Endothelial cell of umbilical vein (primary cell): Measurements from ENCODE around the gene SRBD1. TPM values are rescaled to one million over a fixed set of nuclear protein-coding genes. Genes with fewer than 3 reads are reported as not detected.

Experiments
- BruUV-seq: library from RNA; stranded (reverse); fragments of 400-500 nt; replicated peaks from 2 replicates; lab custom pipeline; 2021; lab: Mats Ljungman, UMichigan
- CTCF ChIA-PET: fragments of 300-600, 350-600 bp; sonication (Branson Sonifier 250); formaldehyde crosslinking; loops from one replicate; lab custom pipeline; 2021; ENCODE audit warnings: antibody characterized with exemption, inconsistent platforms; lab: Charles Lee
- POLR2A ChIA-PET: fragments of 300-600, 350-600 bp; sonication (Branson Sonifier 250); formaldehyde crosslinking; loops from one replicate; lab custom pipeline; 2021; ENCODE audit warnings: antibody characterized with exemption, inconsistent platforms; lab: Charles Lee
- DNase-seq: peaks from one replicate; pipeline ENCODE4 v3.0.0-alpha.2; 2011; ENCODE audit warnings: low read depth, low spot score
- FAIRE-seq: peaks from 2 replicates; lab custom pipeline; 2011; peaks lifted over from hg19 to GRCh38; lab: Jason Lieb, UNC
- H2AFZ ChIP-seq: 2 replicates; pipeline ENCODE4 v1.6.0; 2012; ENCODE audit warnings: low read depth, low read length, control low read depth, inconsistent platforms
- H3K27ac ChIP-seq: 2 replicates; pipeline ENCODE4 v1.5.1; 2011; ENCODE audit warnings: low read depth, mild to moderate bottlenecking, control low read depth, low read length, moderate library complexity; ENCODE audit not compliant: insufficient read depth
- H3K27me3 ChIP-seq, 2 experiments: 2 replicates each; pipeline versions ENCODE4 v1.6.0 to v1.6.1; 2011; ENCODE audit warnings: low read length in 2 of 2, mixed read lengths in 1 of 2; ENCODE audit not compliant: control insufficient read depth in 2 of 2, insufficient read depth in 2 of 2
- H3K36me3 ChIP-seq, 2 experiments: 2 replicates in 1 of 2; 3 replicates in 1 of 2; pipeline ENCODE4 v1.5.1; 2011; ENCODE audit warnings: low read length in 2 of 2, mild to moderate bottlenecking in 1 of 2, moderate library complexity in 1 of 2; ENCODE audit not compliant: control insufficient read depth in 2 of 2, insufficient read depth in 2 of 2; ENCODE audit errors: extremely low read depth in 1 of 2
- H3K4me1 ChIP-seq: 3 replicates; pipeline ENCODE4 v1.5.1; 2011; ENCODE audit warnings: mild to moderate bottlenecking, low read length; ENCODE audit not compliant: control insufficient read depth, insufficient read depth; ENCODE audit errors: extremely low read depth
- H3K4me2 ChIP-seq: 2 replicates; pipeline ENCODE4 v1.6.1; 2011; ENCODE audit warnings: low read length, control low read depth, mixed read lengths; ENCODE audit not compliant: insufficient read depth
- H3K4me3 ChIP-seq, 3 experiments: fragments of 200-600 bp in 1 of 3; sonication (generic), shearing (Covaris generic) in 1 of 3; replicated peaks in 1 of 3; 2 replicates each; pipeline ENCODE4 v1.5.1; 2011 to 2016; ENCODE audit warnings: control low read depth in 3 of 3, low read length in 3 of 3, mild to moderate bottlenecking in 2 of 3, inconsistent platforms in 1 of 3, low read depth in 1 of 3, moderate library complexity in 1 of 3; ENCODE audit not compliant: insufficient read depth in 1 of 3
- H3K79me2 ChIP-seq: 2 replicates; pipeline ENCODE4 v1.6.0; 2012; ENCODE audit warnings: low read length, inconsistent platforms; ENCODE audit not compliant: control insufficient read depth, insufficient read depth
- H3K9ac ChIP-seq: replicated peaks from 2 replicates; pipeline ENCODE3; 2011; ENCODE audit warnings: low read length, control low read depth; ENCODE audit not compliant: insufficient read depth; ENCODE audit errors: extremely low read depth
- H3K9me1 ChIP-seq: replicated peaks from 3 replicates; pipeline ENCODE4 v1.6.0; 2011; ENCODE audit warnings: mild to moderate bottlenecking, low read length; ENCODE audit not compliant: control insufficient read depth, insufficient read depth; ENCODE audit errors: extremely low read depth
- H3K9me3 ChIP-seq: replicated peaks from 2 replicates; pipeline ENCODE4 v1.5.1; 2012; ENCODE audit warnings: low read length, inconsistent platforms; ENCODE audit not compliant: control insufficient read depth, insufficient read depth
- H4K20me1 ChIP-seq: replicated peaks from 2 replicates; pipeline ENCODE3; 2011; ENCODE audit warnings: mild to moderate bottlenecking, low read length; ENCODE audit not compliant: control insufficient read depth, insufficient read depth; ENCODE audit errors: extremely low read depth
- CTCF ChIP-seq, 2 donors: IDR thresholded peaks; 1 replicate in 1 of 2; 2 replicates in 1 of 2; pipeline ENCODE4 v1.5.1; 2011; ENCODE audit warnings: low read length in 2 of 2, mild to moderate bottlenecking in 2 of 2, moderate library complexity in 2 of 2, control low read depth in 1 of 2, inconsistent platforms in 1 of 2, low read depth in 1 of 2; ENCODE audit not compliant: insufficient read depth in 1 of 2; ENCODE audit errors: extremely low read depth in 1 of 2
- EZH2 ChIP-seq: IDR thresholded peaks from 2 replicates; pipeline ENCODE4 v1.6.1; 2012; ENCODE audit warnings: borderline replicate concordance, low read depth, mild to moderate bottlenecking, moderate library complexity, low read length, inconsistent platforms; ENCODE audit not compliant: severe bottlenecking
- FOS ChIP-seq: IDR thresholded peaks from 2 replicates; pipeline ENCODE4 v1.6.1; 2011; ENCODE audit warnings: mild to moderate bottlenecking, low read length, moderate library complexity, borderline replicate concordance; ENCODE audit not compliant: insufficient read depth
- GATA2 ChIP-seq: IDR thresholded peaks from 2 replicates; pipeline ENCODE4 v1.7.0; 2011; ENCODE audit warnings: low read depth, mild to moderate bottlenecking, moderate library complexity, mixed read lengths, low read length; ENCODE audit not compliant: insufficient read length, insufficient read depth
- JUN ChIP-seq: IDR thresholded peaks from 2 replicates; pipeline ENCODE4 v1.6.1; 2011; ENCODE audit warnings: borderline replicate concordance, low read depth; ENCODE audit not compliant: insufficient read length, insufficient read depth
- MAX ChIP-seq: IDR thresholded peaks from 2 replicates; pipeline ENCODE4 v1.6.1; 2011; ENCODE audit not compliant: insufficient read depth, insufficient read length
- MYC ChIP-seq: IDR thresholded peaks from one replicate; pipeline ENCODE4 v1.6.1; 2011; ENCODE audit warnings: mild to moderate bottlenecking, low read depth, low read length
- POLR2A ChIP-seq: IDR thresholded peaks from 2 replicates; pipeline ENCODE4 v1.6.1; 2012; ENCODE audit warnings: low read depth, mild to moderate bottlenecking, control low read depth, low read length
- POLR2AphosphoS5 ChIP-seq: IDR thresholded peaks from 2 replicates; pipeline ENCODE4 v1.6.1; 2012; ENCODE audit warnings: low read depth, mild to moderate bottlenecking, control low read depth, low read length, moderate library complexity; ENCODE audit not compliant: insufficient read depth
- dilution Hi-C: fragments of 300-500 bp; cut with MboI; formaldehyde crosslinking; loops from one replicate; pipeline ENCODE4 v1.15.0; 2019; ENCODE audit warnings: low sequenced_read_pairs; ENCODE audit not compliant: extremely low pct_ligation_motif_present
- intact Hi-C: fragments of 100-400 bp; cut with micrococcal nuclease; formaldehyde crosslinking; loops from one replicate; pipeline ENCODE4 v1.10.0; 2022
- polyA plus RNA-seq, 4 experiments: library from polyadenylated mRNA; depleted of rRNA in 3 of 4; stranded (reverse) in 3 of 4; unstranded in 1 of 4; fragments of >200 nt; gene quantifications; 2 replicates each; pipeline versions ENCODE4 v1.2.1 to v1.2.3, GENCODE V29; 2011 to 2012; ENCODE audit warnings: missing spikeins in 1 of 4
- total RNA-seq: library from RNA; stranded (reverse); gene quantifications from 2 replicates; pipeline ENCODE4 v1.2.3, GENCODE V29; 2021

SRBD1 gene
- total and polyA plus RNA-seq, 2 donors (not counting 3 experiments of a cell fraction or from before 2014, with no cell fraction given), result 3.7 to 12.5 TPM

- Histone ChIP-seq H3K4me2 (peak overlapping the region; percentile 55), H3K9me3 (no peaks in the 10 kb centered on the region), H3K36me3 (no peaks in the 10 kb centered on the region), H3K79me2 (no peaks in the 10 kb centered on the region), H3K27me3 (no peaks in the 10 kb centered on the region), H3K9me1 (no peaks in the 10 kb centered on the region), H3K27ac (peak overlapping the region; percentile 13), H3K9ac (peak overlapping the region; percentile 69), H3K4me3 (peak overlapping the region; percentile 52 to 63 (median 59)), H3K4me1 (peaks cover 3% of the 10 kb centered on the region), H2AFZ (peak overlapping the region; percentile 94), H4K20me1 (no peaks in the 10 kb centered on the region)
- ChIA-PET POLR2A (no interaction called here), CTCF (interaction anchor here (0.6 to 4.0 kb wide), 12 partner anchors 10 to 350 kb away, joined by 3 to 31 read pairs (median 3); no protein-coding TSS in a partner anchor)
- DNase-seq, result peak; percentile 21
- intact Hi-C loops (loop anchor here (1.0 kb wide), 6 partner anchors 58 to 818 kb away; no protein-coding TSS in a partner anchor), dilution Hi-C loops (no loop called here)
- no TSS peak for BruUV-seq
- TF ChIP-seq MAX (no peak), GATA2 (no peak), FOS (no peak), JUN (no peak), EZH2 (no peak), MYC (no peak), CTCF (IDR thresholded peaks at IDR 0.05; ENCODE audit: extremely low read depth in 1 of 2, insufficient read depth in 1 of 2, low read depth in 1 of 2, low read length in 2 of 2) (no peak), POLR2A (no peak), POLR2AphosphoS5 (no peak)
- no peak for FAIRE-seq
These were observed 32.0 kb upstream of the SRBD1 start for GRCh38 chr2:45643095-45643494.
